HG03066 (cell line): ENCODE data around the gene ZFPL1.

Source experiments
- ATAC-seq: cut with Tn5 transposase; IDR thresholded peaks from one replicate; pipeline ENCODE4 v1.9.1; 2021; ENCODE audit warnings: low read depth; ENCODE audit not compliant: unreplicated experiment

ZFPL1 gene

DNA sequence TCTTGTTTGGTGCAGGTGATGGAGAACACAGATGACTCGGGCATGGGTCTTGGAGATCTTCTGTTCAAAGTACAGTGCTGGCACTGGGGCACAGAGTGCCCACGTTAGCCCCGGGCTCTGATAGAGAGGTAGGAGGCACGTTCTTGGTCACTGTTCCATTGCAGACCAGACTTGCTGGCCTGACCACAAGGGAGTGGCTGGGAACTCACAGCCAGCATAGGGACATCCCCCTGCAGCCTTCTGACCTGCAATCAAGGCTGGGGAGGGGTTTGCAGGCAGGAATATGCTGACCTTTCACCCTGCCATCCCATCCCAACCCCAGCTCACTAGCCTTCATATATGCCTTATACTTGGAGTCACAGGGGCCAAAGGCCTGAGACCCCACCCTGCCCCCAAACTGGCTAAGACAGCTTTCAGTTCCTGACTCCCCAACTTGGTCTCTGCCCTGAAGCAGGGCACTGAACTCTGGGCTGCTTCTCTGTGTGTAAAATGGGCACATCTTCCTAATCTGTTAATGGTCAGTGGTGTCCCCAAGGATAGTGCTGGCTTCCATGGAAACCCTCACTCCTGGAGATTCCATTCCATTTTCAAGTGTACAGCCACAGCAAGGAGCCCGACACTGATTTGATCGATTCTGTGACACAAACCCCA, 42.7 kb downstream of the ZFPL1 start:
- no peak for ATAC-seq

DNA sequence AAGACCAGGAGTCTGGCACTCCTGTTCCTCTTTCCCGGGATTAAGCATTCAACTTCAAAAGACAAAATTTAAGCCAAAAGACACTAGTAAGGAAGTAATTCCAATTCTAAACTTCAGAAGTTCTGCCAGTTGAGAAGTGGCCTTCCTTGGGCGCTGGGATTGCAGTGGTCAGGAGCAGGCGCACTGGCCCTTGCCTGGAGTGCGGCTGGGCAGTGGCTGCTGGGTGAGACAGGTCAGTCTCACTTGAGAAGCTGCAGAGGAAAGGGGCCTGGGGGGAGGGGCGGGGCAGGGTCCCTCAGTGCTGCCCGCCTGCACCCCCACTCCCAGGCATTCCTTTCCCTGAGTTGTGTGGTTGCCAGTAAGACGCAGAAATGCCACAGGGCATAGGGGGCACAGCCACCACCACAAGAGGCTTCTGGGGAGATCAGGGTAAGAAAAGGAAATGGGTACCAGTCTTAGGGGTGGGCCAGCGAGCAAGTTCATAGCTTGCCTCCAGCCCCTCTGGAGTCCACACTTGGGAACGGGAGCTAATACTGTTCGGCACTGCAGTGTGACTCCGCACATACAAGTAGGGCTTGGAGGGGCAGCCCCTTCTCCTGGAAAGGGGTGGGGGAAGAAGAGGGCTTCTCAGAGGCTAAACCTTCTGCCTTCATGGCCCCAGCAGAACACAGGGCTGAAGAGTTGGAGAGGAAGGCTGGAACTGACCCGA, 43.6 kb downstream of the ZFPL1 start:
- ATAC-seq, result no peak

- ATAC-seq, result no peak
Observed at GRCh38 chr11:65128182-65129145, 44.4 kb downstream of the ZFPL1 start.

GRCh38 chr11:65129649-65130441, 45.8 kb downstream of the ZFPL1 start:
- ATAC-seq, result no peak

DNA sequence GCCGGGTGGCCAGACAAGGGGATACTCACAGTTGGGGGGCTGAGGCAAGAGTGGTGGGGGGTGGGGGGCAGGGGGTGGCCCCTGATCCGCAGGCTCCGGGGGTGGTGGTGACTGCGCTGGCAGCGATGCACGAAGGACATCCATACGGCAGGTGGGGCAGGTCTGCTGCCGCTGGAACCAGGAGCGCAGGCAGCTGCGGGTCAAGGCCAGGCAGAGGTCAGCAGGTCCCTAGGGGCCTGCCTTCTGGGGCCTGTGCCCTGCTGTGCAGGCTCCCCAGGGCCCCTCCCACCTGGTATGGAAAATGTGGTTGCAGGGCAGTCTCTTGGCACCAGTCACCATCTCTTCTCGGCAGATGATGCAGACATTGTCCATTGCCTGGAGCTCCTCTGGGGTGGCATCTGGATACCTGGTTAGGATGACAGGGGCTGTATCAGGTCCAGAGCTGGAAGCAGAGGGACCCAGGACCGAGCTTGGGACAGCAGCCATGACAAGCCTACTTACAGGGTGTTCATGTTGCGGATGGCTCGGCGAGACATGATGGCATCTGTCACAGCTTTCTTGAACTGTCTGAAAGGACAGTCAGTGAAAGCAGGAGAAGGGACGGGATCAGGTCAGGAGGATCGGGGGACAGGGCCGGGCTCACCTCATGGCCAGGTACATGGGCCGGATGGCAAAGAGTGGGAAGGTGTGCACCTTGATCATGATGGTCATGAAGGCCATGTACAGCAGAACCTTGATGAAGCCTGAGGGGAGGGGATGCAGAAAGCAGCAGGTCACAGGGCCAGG, 46.8 kb downstream of the ZFPL1 start:
- no peak for ATAC-seq

- no peak for ATAC-seq
Observed at GRCh38 chr11:65131417-65131776, 47.4 kb downstream of the ZFPL1 start.

GRCh38 chr11:65131895-65132237, 47.8 kb downstream of the ZFPL1 start:
- no peak for ATAC-seq

- ATAC-seq, result peak; percentile 45
Observed at GRCh38 chr11:65132238-65132987, 48.4 kb downstream of the ZFPL1 start.

DNA sequence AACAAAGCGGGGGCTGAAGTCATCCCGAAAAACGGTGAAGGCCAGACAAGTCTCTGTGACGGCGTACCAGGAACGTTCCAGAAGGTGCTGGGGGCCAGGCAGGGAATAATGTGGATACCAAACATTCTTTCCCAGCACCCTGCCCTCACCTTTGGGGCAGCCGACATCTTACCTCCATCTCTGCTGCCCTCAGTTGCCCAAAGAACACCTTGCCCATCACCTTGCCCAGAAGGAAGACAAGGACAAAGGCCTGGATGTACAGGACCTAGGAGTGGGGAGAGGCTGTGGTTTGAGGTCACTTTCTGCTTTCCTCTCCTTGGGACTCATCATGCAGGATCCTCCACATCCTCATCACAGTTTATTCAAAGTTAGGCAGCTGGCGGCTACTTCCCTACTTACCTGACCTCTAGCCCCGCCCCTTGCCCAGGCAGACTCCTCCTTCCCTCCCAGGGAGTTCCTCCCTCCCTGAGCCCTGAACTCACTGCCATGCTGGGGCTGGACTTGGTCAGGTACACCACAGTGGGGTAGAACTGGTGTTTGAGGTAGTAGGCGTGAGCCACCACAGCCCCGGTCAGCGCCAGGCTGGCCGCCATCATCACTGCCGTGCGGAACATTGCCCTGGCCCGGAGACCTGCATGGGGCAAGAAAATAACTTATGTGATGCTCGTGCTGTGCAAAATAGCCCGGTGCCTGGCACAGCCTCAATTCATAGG, 49.1 kb downstream of the ZFPL1 start:
- no peak for ATAC-seq

- ATAC-seq, result no peak
Observed at GRCh38 chr11:65133724-65134123, 49.7 kb downstream of the ZFPL1 start.

GRCh38 chr11:65134240-65134951, 50.4 kb downstream of the ZFPL1 start, which contains the start of gene SYVN1:
SYVN1 (minus strand) TSS chr11:65134519; CDS start chr11:65133601, 918 bp downstream.
- ATAC-seq, result peak; percentile 50

DNA sequence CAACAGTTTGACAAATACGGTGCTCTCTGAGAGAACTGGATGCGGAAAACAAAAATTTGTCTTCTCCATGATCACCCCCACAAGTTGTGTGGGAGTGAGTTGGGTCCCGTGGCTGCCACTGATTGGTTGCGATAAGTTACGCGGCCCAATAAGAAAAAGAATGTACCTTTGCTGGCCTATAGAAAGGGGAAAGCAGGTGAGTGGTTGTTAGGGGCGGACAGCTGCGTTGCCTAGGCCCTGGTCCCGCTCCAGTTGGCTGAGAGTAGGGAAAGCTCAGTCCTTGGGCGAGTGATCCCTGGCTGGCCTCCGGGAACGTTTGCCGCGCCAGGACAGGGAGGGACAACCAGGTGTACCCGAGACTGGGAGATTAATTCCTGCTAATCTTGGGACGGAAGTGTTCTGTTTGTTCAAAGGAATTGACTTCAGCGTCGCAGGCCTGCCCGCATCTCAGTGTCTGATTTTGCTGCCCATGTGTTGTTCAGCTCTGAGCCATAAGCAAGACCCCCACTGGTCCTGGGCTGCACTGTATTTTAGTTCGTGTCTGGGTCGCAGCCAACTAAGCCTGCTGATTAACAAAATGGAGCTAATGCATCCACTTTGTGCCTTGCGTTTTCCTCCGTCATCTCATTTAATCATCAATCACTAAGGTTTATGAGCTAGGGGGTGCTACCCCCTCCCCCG, 51.1 kb downstream of the ZFPL1 start:
- peak; percentile 59 for ATAC-seq

GRCh38 chr11:65135633-65136145, 51.7 kb downstream of the ZFPL1 start:
- ATAC-seq, result no peak

- no peak for ATAC-seq
Observed at GRCh38 chr11:65136515-65137096, 52.6 kb downstream of the ZFPL1 start.
